HG03159 (cell line): ENCODE data around the gene SECISBP2.
"Not testable (repeated sequence)": the region's sequence is repeated elsewhere in the genome, so short reads cannot be mapped to it uniquely, and the experiment has no call there.

ENCODE experiments used
- ATAC-seq: cut with Tn5 transposase; IDR thresholded peaks from one replicate; pipeline ENCODE4 v1.9.1; 2021; ENCODE audit warnings: mild to moderate bottlenecking, moderate library complexity; ENCODE audit not compliant: unreplicated experiment

The SECISBP2 gene

GRCh38 chr9:89363311-89363670 lies 45.0 kb downstream of the SECISBP2 start:
- no peak for ATAC-seq

- no peak for ATAC-seq
These were observed 45.8 kb downstream of the SECISBP2 start for GRCh38 chr9:89363921-89364665.

DNA sequence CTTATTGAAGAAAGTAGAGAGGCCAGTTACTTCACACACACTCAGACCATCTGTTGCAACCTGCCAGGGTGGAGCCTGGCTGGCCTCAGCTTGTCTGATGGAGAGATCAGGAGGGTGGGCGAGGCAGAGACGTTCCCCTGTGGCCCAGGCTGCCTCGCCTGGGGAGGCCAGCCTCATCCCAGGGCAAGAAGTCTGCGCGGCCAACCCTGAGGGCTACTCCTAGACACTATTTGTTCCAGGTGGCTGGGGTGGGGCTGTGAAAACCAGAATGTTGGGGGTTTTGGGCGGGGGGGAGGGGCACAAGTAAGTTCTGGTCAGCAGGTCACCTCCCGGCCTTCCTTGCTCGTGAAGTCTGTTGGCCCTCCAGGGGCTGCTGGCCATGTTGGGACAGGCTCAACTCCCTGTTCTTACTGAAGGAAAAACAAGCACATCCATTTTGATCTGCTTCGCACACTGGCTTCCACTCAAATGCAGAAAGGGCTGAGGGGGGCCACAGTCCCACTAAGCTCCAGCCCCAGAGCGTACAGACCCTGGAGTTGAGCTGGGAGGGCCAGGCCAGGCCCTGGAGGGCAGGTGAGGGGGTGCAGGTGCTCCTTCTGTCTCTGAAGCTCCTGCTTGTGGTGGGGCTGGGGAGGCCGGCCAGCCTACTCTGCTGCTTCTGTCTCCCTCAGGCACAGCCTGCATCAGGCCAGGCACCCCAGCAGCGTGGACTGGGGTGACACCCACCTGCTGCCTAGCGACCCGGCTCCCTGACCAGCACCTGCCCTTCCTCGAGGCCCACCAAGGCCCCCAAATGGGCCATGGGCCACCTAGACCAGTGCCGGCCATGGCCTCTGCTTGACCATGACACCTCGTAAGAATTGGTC lies 46.6 kb downstream of the SECISBP2 start:
- no peak for ATAC-seq

GRCh38 chr9:89365532-89365912 lies 47.2 kb downstream of the SECISBP2 start:
- ATAC-seq, result no peak

GRCh38 chr9:89366711-89367110 lies 48.4 kb downstream of the SECISBP2 start:
- no peak for ATAC-seq

GRCh38 chr9:89367281-89367680 lies 49.0 kb downstream of the SECISBP2 start:
- ATAC-seq, result no peak

DNA sequence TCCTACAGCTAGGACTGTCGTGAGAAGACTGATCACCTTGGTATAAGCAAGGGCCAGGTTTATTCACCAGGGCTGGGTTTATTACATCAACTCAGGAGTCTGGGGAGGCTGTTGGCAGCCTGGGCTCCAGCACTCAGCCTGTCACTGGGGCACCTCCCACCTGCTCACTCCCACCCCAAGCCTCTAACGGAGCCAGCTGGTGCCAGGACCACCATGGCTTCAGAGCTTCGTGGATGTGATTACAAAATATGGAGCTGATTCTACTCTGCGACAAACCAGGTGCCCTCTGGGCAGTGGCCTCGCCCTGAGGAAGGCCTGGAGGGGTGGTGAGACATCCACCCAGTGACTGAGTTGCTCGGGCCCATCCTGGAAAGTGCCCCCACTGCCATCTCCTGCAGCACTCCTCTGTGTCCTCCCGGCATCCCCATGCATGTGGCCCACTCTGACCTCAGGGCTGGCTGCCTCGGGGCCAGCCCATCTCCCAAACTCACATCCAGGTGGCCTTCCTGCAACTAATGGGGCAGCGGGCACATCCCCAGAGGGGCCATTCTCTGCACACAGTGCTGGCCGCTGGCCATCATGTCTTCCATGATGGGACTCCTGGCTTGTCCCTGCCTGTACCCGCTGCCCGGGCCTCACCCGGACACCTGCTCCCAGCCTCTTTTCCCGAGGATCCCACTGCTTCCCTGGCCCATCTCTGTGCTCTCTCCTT lies 49.6 kb downstream of the SECISBP2 start:
- no peak for ATAC-seq

DNA sequence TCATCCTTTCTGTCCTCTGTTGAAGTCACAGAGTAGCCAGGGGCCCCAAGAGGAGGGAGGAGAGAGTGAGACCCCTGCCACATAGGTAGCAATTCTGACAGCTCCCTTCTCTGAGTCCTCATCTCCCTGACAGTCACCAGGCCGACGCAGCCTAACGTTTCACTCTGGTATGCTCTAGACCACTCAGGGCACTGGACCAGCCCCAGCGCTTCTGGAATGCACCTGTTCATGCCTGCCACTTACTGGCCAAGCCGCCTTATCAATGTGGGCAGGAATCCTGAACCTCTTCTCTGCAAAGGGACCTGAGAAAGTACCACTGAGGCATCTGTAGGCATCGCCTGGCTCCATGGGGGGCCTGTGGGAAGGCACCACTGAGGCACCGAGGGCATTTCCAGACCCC lies 50.2 kb downstream of the SECISBP2 start:
- ATAC-seq, result no peak

DNA sequence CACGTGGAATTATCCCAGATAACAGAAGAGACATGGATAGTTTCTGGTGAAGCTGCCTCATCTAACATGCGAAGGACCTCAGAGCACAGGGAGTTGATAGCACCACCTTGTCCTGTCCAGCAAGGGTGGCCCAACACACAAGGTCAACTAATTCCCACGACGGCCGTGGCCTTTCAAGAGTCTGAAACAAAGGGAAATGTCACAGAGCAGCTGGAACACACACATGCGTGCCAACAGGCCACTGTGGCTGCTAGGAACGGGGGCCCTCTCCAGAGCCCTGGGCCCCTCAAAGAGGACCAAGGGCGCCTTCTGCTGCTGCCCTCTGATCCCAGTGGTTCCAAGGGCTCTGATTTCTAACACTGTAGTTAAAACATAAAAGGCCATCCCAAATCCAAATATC lies 50.7 kb downstream of the SECISBP2 start:
- no peak for ATAC-seq

DNA sequence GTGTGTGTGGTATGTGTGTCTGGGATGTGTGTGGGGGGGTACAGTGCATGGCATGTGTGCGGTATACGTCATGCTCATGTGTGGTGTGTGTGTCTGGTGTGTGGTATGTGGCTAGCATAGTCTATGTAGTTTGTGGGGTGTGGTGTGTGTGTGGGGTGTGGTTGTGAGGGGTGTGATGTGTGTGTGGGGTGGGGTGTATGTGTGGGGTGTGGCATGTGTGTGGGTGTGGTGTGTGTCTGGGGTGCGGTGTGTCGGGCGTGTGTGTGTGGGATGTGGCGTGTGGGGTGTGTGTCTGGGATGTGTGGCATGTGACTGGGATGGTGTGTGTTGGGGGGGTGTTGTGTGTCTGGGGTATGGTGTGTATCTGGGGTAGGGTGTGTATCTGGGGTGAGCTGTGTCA lies 52.3 kb downstream of the SECISBP2 start:
- no peak for ATAC-seq

DNA sequence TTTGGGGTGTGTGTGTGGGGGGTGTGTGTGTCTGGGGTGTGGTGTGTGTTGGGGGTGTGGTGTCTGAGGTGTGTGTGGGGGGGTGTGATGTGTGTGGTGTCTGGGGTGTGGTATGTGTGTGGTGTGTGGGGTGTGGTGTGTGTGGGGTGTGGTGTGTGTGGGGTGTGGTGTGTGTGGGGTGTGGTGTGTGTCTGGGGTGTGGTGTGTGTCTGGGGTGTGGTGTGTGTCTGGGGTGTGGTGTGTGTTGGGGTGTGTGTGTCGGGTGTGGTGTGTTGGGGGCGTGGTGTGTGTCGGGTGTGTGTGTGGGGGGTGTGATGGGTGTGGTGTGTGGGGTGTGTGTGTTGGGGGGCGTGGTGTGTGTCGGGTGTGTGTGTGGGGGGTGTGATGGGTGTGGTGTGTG lies 53.5 kb downstream of the SECISBP2 start:
- not testable (repeated sequence) for ATAC-seq

DNA sequence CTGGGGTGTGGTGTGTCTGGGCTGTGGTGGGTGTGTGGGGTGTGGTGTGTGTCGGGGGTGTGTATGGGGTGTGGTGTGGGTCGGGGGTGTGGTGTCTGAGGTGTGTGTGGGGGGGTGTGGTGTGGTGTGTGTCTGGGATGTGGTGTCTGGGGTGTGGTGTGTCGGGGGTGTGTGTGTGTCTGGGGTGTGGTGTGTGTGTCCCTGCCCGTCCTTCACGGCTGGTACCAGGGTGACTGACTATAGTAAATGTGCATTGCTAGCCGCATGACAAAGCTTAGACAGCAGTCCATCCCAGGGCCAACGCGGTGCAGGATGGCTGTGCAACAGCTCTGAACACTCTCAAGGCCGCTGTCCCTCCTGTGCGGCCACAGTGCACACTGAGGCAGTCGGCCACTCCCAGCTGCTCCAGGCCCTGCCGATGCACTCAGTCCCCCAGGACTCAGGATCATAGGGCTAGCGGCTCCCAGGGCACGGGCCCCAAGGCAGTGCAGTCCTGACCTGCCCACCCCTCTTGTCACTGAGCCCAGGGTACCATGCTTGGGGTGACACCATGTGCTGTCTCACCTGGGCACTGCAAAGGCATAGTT lies 54.0 kb downstream of the SECISBP2 start:
- no peak for ATAC-seq

- no peak for ATAC-seq
These were observed 54.7 kb downstream of the SECISBP2 start for GRCh38 chr9:89372979-89373378.

- ATAC-seq, result no peak
These were observed 55.9 kb downstream of the SECISBP2 start for GRCh38 chr9:89374176-89374575.

DNA sequence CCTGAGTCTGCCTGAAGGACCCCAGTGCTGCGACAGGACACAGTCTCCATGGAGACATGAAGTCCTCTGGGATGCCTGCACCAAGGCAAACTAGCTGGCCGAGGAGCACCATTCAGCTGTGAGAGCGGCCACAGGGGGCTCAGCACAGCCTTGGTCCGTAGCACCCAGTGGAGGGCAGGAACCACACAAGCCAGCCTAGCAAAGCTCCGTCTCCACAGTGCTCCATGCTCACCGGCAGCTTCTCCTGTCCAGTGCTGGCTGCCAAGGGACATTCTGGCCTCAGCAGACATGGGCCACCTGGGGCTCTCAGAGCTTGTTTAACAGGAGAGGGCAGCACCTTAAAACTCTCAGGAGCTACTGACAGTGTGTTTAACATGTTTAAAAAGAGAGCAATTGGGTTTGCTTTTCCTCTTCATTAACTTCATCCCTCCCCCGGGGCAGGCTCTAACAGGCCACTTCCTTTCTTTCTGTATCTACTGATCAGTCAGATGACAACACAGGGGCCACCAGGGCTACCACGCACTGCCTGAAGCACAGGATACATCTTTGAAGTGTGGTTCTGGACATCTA lies 57.0 kb downstream of the SECISBP2 start:
- ATAC-seq, result peak; percentile 50

- ATAC-seq, result no peak
These were observed 58.0 kb downstream of the SECISBP2 start for GRCh38 chr9:89376286-89376685.

DNA sequence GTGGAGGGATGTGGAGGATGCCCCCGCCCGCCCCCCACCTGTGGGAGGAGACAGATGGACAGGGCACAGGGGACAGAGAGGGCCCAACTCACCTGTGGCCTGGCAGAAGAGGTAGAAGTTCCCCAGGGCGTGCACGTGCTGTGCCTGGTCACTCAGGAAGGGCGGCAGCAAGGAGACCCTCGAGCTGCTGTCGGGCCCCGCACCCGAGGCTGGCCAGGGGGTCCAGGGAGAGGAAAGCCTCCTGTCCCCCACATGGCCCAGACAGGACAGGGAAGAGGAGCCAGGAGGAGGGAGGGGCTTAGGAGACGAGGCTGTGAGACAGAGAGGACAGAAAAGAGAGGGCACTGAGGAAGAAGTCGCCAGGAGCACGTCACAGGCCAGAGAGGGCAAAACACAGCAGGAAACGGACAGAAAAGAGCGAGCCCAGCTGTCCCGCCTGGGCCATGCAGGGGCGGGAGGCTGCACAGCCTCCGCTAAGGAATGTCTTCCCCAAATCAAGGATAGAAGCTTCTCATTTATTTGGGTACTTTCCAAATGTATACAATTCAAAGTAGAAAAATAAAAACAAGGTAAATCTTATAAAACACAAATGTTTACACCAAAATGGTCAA lies 58.5 kb downstream of the SECISBP2 start:
- no peak for ATAC-seq

DNA sequence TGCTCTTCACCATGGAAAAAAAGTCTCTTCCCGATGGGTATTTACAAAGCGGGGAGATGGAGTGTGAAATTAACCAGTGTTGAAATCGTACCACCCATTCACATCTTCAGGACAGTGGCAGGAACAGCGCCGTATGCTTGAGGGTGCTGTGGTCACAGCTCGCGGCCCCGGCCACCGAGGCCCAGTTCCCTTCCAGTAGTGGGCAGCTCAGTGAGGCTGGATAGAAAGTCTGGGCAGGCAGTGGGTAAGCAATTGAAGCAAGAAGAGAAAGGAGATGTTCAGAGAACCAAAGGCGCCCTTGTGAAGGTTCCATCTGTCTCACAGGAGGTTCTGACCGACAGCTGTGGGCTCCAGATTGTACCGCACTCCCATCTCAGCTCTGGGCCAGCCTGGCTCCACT lies 59.1 kb downstream of the SECISBP2 start:
- ATAC-seq, result no peak

DNA sequence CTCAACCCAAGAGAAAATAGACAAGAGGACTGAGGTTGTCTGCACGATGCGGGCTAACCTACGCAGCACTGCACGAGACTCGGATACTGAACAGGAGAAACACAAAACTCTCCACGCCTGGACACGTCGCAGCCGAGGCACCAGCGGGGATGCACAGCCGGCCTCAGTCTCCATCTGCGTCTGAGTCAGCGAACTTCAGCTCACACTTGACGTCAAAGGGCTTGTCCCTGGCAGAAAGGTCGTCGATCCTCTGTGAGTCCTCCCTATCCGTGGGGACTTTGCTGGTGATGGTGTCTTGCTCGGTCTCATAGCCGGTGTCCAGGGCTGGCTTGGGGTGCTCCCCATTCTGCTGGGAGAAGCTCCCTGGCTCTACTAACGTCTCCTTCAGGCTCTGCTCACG lies 60.2 kb downstream of the SECISBP2 start:
- ATAC-seq, result no peak

GRCh38 chr9:89379031-89379430 lies 60.7 kb downstream of the SECISBP2 start:
- ATAC-seq, result no peak
